ENCODE measurements around the gene SIN3B. TPM values are rescaled to one million over a fixed set of nuclear protein-coding genes. Genes with fewer than 3 reads are reported as not detected.

SIN3B gene
- total and polyA plus RNA-seq, 2 donors, result 6.4 to 32.8 TPM

GRCh38 chr19:16895467-16896145, 66.4 kb downstream of the SIN3B start:
- no peak overlapping the region for H3K4me3 ChIP-seq (ENCODE audit: low read length in 2 of 2)
- H3K9me3 ChIP-seq (ENCODE audit: control insufficient read depth in 2 of 2, insufficient read depth in 1 of 2, low read length in 1 of 2), result no peaks in the 10 kb centered on the region
- WGBS, result 66% methylated on average over 30 of the region's 30 CpGs
- no peak overlapping the region for H3K27ac ChIP-seq (ENCODE audit: low read depth in 1 of 2, low read length in 1 of 2)
- peaks cover 10 to 33% of the 10 kb centered on the region in 2 donors for H3K4me1 ChIP-seq (ENCODE audit: control insufficient read depth in 2 of 2, insufficient read depth in 2 of 2, low read length in 2 of 2)
- peaks cover 34 to 69% of the 10 kb centered on the region in 2 donors for H3K27me3 ChIP-seq (ENCODE audit: control insufficient read depth in 2 of 2, insufficient read depth in 1 of 2, low read length in 1 of 2)
- DNase-seq (ENCODE audit: low read depth in 6 of 9, low spot score in 9 of 9), result no peak
- no peaks in the 10 kb centered on the region for H3K36me3 ChIP-seq (ENCODE audit: control insufficient read depth in 2 of 2, insufficient read depth in 2 of 2, low read length in 1 of 2)

GRCh38 chr19:16896146-16897028, 67.2 kb downstream of the SIN3B start:
- no peaks in the 10 kb centered on the region for H3K9me3 ChIP-seq (ENCODE audit: control insufficient read depth in 2 of 2, insufficient read depth in 1 of 2, low read length in 1 of 2)
- DNase-seq (ENCODE audit: low read depth in 6 of 9, low spot score in 9 of 9), result no peak
- 8% methylated on average over 66 of the region's 66 CpGs for WGBS
- H3K36me3 ChIP-seq (ENCODE audit: control insufficient read depth in 2 of 2, insufficient read depth in 2 of 2, low read length in 1 of 2), result no peaks in the 10 kb centered on the region
- H3K27ac ChIP-seq (ENCODE audit: low read depth in 1 of 2, low read length in 1 of 2), result peak overlapping the region in 1 of 2 donors; percentile 61
- peaks cover 34 to 69% of the 10 kb centered on the region in 2 donors for H3K27me3 ChIP-seq (ENCODE audit: control insufficient read depth in 2 of 2, insufficient read depth in 1 of 2, low read length in 1 of 2)
- peaks cover 10 to 33% of the 10 kb centered on the region in 2 donors for H3K4me1 ChIP-seq (ENCODE audit: control insufficient read depth in 2 of 2, insufficient read depth in 2 of 2, low read length in 2 of 2)
- H3K4me3 ChIP-seq (ENCODE audit: low read length in 2 of 2), result peak overlapping the region in 1 of 2 donors; percentile 17

- Histone ChIP-seq H3K27ac (ENCODE audit: low read depth in 1 of 2, low read length in 1 of 2) (peak overlapping the region in 1 of 2 donors; percentile 75), H3K4me3 (ENCODE audit: low read length in 2 of 2) (peak overlapping the region in 1 of 2 donors; percentile 34), H3K27me3 (ENCODE audit: control insufficient read depth in 2 of 2, insufficient read depth in 1 of 2, low read length in 1 of 2) (peaks cover 34 to 69% of the 10 kb centered on the region in 2 donors), H3K9me3 (ENCODE audit: control insufficient read depth in 2 of 2, insufficient read depth in 1 of 2, low read length in 1 of 2) (no peaks in the 10 kb centered on the region), H3K4me1 (ENCODE audit: control insufficient read depth in 2 of 2, insufficient read depth in 2 of 2, low read length in 2 of 2) (peaks cover 10 to 32% of the 10 kb centered on the region in 2 donors), H3K36me3 (ENCODE audit: control insufficient read depth in 2 of 2, insufficient read depth in 2 of 2, low read length in 1 of 2) (no peaks in the 10 kb centered on the region)
- WGBS, result 4% methylated on average over 68 of the region's 68 CpGs
- DNase-seq (ENCODE audit: low read depth in 6 of 9, low spot score in 9 of 9), result peak in 1 of 9 donors; percentile 19
Observed at GRCh38 chr19:16897029-16897855, 68.0 kb downstream of the SIN3B start.

DNA sequence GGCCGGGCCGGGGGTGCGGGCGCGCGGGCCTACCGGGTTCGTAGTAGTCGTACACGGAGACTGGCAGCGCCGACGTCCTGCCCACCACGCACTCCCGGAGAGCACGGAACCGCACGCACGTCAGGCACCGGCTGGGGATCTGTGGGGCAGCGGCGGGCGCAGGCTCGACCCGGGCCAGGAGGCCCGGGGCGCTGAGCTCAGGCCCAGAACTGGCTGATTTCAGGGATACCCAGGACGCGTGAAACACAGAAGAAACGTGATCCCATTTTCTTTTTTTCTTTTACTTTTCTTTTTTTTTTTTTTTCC, 68.6 kb downstream of the SIN3B start:
- H3K4me3 ChIP-seq (ENCODE audit: low read length in 2 of 2), result peak overlapping the region in 1 of 2 donors; percentile 34
- H3K27me3 ChIP-seq (ENCODE audit: control insufficient read depth in 2 of 2, insufficient read depth in 1 of 2, low read length in 1 of 2), result peaks cover 34 to 69% of the 10 kb centered on the region in 2 donors
- H3K36me3 ChIP-seq (ENCODE audit: control insufficient read depth in 2 of 2, insufficient read depth in 2 of 2, low read length in 1 of 2), result no peaks in the 10 kb centered on the region
- peaks cover 5 to 27% of the 10 kb centered on the region in 2 donors for H3K4me1 ChIP-seq (ENCODE audit: control insufficient read depth in 2 of 2, insufficient read depth in 2 of 2, low read length in 2 of 2)
- peak overlapping the region in 1 of 2 donors; percentile 75 for H3K27ac ChIP-seq (ENCODE audit: low read depth in 1 of 2, low read length in 1 of 2)
- H3K9me3 ChIP-seq (ENCODE audit: control insufficient read depth in 2 of 2, insufficient read depth in 1 of 2, low read length in 1 of 2), result no peaks in the 10 kb centered on the region
- WGBS, result 10% methylated on average over 30 of the region's 30 CpGs
- no peak for DNase-seq (ENCODE audit: low read depth in 6 of 9, low spot score in 9 of 9)

DNA sequence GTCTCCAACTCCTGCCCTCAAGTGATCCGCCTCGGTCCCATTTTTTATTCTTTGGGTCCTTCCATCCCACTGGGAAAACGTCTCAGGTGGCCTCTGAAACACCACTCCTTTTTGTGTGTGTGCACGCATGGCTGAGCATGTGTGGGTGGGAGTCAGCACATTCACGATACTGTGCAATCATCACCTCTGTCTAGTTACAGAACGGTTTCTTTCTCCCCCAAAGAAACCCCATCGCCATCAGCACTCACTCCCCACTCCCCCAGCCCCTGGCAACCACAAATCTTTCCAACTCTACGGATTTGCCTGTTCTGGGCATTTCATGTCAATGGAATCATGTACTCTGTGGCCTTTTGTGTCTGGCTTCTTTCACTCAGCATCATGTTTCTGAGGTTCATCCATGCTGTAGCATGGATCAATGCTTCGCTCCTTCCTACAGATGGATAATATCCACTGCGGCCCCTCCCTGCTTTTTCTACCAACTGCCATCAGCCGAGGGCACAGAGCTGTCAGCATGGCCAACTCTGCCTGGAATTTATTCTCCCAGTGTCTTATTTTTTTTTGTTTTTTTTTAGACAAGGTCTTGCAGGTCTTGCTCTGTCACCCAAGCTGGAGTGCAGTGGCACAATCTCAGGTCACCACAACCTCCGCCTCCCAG, 69.3 kb downstream of the SIN3B start:
- Histone ChIP-seq H3K27me3 (ENCODE audit: control insufficient read depth in 2 of 2, insufficient read depth in 1 of 2, low read length in 1 of 2) (peaks cover 34 to 65% of the 10 kb centered on the region in 2 donors), H3K4me3 (ENCODE audit: low read length in 2 of 2) (no peak overlapping the region), H3K27ac (ENCODE audit: low read depth in 1 of 2, low read length in 1 of 2) (no peak overlapping the region), H3K36me3 (ENCODE audit: control insufficient read depth in 2 of 2, insufficient read depth in 2 of 2, low read length in 1 of 2) (no peaks in the 10 kb centered on the region), H3K9me3 (ENCODE audit: control insufficient read depth in 2 of 2, insufficient read depth in 1 of 2, low read length in 1 of 2) (no peaks in the 10 kb centered on the region), H3K4me1 (ENCODE audit: control insufficient read depth in 2 of 2, insufficient read depth in 2 of 2, low read length in 2 of 2) (peaks cover 0 to 20% of the 10 kb centered on the region in 2 donors)
- no peak for DNase-seq (ENCODE audit: low read depth in 6 of 9, low spot score in 9 of 9)
- WGBS, result 92% methylated on average over 12 of the region's 12 CpGs

GRCh38 chr19:16899566-16900075, 70.4 kb downstream of the SIN3B start:
- Histone ChIP-seq H3K36me3 (ENCODE audit: control insufficient read depth in 2 of 2, insufficient read depth in 2 of 2, low read length in 1 of 2) (no peaks in the 10 kb centered on the region), H3K27ac (ENCODE audit: low read depth in 1 of 2, low read length in 1 of 2) (no peak overlapping the region), H3K9me3 (ENCODE audit: control insufficient read depth in 2 of 2, insufficient read depth in 1 of 2, low read length in 1 of 2) (no peaks in the 10 kb centered on the region), H3K4me3 (ENCODE audit: low read length in 2 of 2) (no peak overlapping the region), H3K27me3 (ENCODE audit: control insufficient read depth in 2 of 2, insufficient read depth in 1 of 2, low read length in 1 of 2) (peaks cover 34 to 54% of the 10 kb centered on the region in 2 donors), H3K4me1 (ENCODE audit: control insufficient read depth in 2 of 2, insufficient read depth in 2 of 2, low read length in 2 of 2) (peaks cover 0 to 11% of the 10 kb centered on the region in 2 donors)
- 12% methylated on average over 7 of the region's 7 CpGs for WGBS
- DNase-seq (ENCODE audit: low read depth in 6 of 9, low spot score in 9 of 9), result no peak

- no peak for DNase-seq (ENCODE audit: low read depth in 6 of 9, low spot score in 9 of 9)
- H3K4me1 ChIP-seq (ENCODE audit: control insufficient read depth in 2 of 2, insufficient read depth in 2 of 2, low read length in 2 of 2), result peaks cover 0 to 3% of the 10 kb centered on the region in 2 donors
- no peak overlapping the region for H3K4me3 ChIP-seq (ENCODE audit: low read length in 2 of 2)
- peaks cover 22 to 35% of the 10 kb centered on the region in 2 donors for H3K27me3 ChIP-seq (ENCODE audit: control insufficient read depth in 2 of 2, insufficient read depth in 1 of 2, low read length in 1 of 2)
- H3K27ac ChIP-seq (ENCODE audit: low read depth in 1 of 2, low read length in 1 of 2), result no peak overlapping the region
- WGBS, result 93% methylated on average over 19 of the region's 19 CpGs
- H3K36me3 ChIP-seq (ENCODE audit: control insufficient read depth in 2 of 2, insufficient read depth in 2 of 2, low read length in 1 of 2), result no peaks in the 10 kb centered on the region
- no peaks in the 10 kb centered on the region for H3K9me3 ChIP-seq (ENCODE audit: control insufficient read depth in 2 of 2, insufficient read depth in 1 of 2, low read length in 1 of 2)
Observed at GRCh38 chr19:16901491-16902175, 72.4 kb downstream of the SIN3B start.

- no peak for DNase-seq (ENCODE audit: low read depth in 6 of 9, low spot score in 9 of 9)
- 98% methylated on average over 12 of the region's 12 CpGs for WGBS
- no peaks in the 10 kb centered on the region for H3K9me3 ChIP-seq (ENCODE audit: control insufficient read depth in 2 of 2, insufficient read depth in 1 of 2, low read length in 1 of 2)
- H3K4me3 ChIP-seq (ENCODE audit: low read length in 2 of 2), result no peak overlapping the region
- H3K4me1 ChIP-seq (ENCODE audit: control insufficient read depth in 2 of 2, insufficient read depth in 2 of 2, low read length in 2 of 2), result no peaks in the 10 kb centered on the region
- H3K27ac ChIP-seq (ENCODE audit: low read depth in 1 of 2, low read length in 1 of 2), result no peak overlapping the region
- H3K27me3 ChIP-seq (ENCODE audit: control insufficient read depth in 2 of 2, insufficient read depth in 1 of 2, low read length in 1 of 2), result peaks cover 12 to 26% of the 10 kb centered on the region in 2 donors
- no peaks in the 10 kb centered on the region for H3K36me3 ChIP-seq (ENCODE audit: control insufficient read depth in 2 of 2, insufficient read depth in 2 of 2, low read length in 1 of 2)
Observed at GRCh38 chr19:16902545-16902944, 73.3 kb downstream of the SIN3B start.

Measured in thymus (tissue), 11 donors.